ENCODE results near the gene C2orf72. TPM values are rescaled to one million over a fixed set of nuclear protein-coding genes. Genes with fewer than 3 reads are reported as not detected.
A peak's percentile ranks its signal among the peaks of the same experiment; 100 is the strongest.

Gene C2orf72
- not detected in 2 replicates for total RNA-seq

GRCh38 chr2:231037202-231037730 is at the start of gene C2orf72:
TSS of gene C2orf72 (plus strand) at chr2:231037523. CDS start at chr2:231037566, 43 bp downstream.
- POLR2A ChIA-PET, result no interaction called here
- ATAC-seq (ENCODE audit: low read depth) (no peak), DNase-seq (no peak)
- Mint-ChIP-seq H3K9me3 (no peaks in the 10 kb centered on the region), H3K4me1 (peaks cover 14% of the 10 kb centered on the region), H3K36me3 (ENCODE audit: low read depth) (no peaks in the 10 kb centered on the region), H3K27me3 (peaks cover 49% of the 10 kb centered on the region), H3K4me3 (peak within 1 kb of the TSS; percentile 15), H3K27ac (no peak within 1 kb of the TSS)
- CTCF ChIA-PET, result no interaction called here
- no peak for TF ChIP-seq CTCF (IDR thresholded peaks at IDR 0.05)
- intact Hi-C loops (cut with micrococcal nuclease), result no loop called here

- intact Hi-C loops (cut with micrococcal nuclease), result no loop called here
- Mint-ChIP-seq H3K36me3 (ENCODE audit: low read depth) (no peaks in the 10 kb centered on the region), H3K27ac (no peak overlapping the region), H3K9me3 (no peaks in the 10 kb centered on the region), H3K4me3 (no peak overlapping the region), H3K27me3 (peaks cover 29% of the 10 kb centered on the region), H3K4me1 (peaks cover 12% of the 10 kb centered on the region)
- POLR2A ChIA-PET, result no interaction called here
- DNase-seq (no peak), ATAC-seq (ENCODE audit: low read depth) (no peak)
- no peak for TF ChIP-seq CTCF (IDR thresholded peaks at IDR 0.05)
- CTCF ChIA-PET, result interaction anchor here (7.6 kb wide), 1 partner anchor 167 kb away, joined by 150 read pairs; no protein-coding TSS in a partner anchor
Measured at GRCh38 chr2:230989731-230990130, 47.6 kb upstream of the C2orf72 start.

- Mint-ChIP-seq H3K36me3 (ENCODE audit: low read depth) (no peaks in the 10 kb centered on the region), H3K27me3 (peaks cover 32% of the 10 kb centered on the region), H3K9me3 (no peaks in the 10 kb centered on the region), H3K4me1 (peaks cover 7% of the 10 kb centered on the region), H3K27ac (no peak overlapping the region), H3K4me3 (no peak overlapping the region)
- DNase-seq, result no peak
- ATAC-seq (ENCODE audit: low read depth), result no peak
- no peak for TF ChIP-seq CTCF (IDR thresholded peaks at IDR 0.05)
- POLR2A ChIA-PET, result no interaction called here
- intact Hi-C loops (cut with micrococcal nuclease), result no loop called here
- CTCF ChIA-PET, result interaction anchor here (7.6 kb wide), 1 partner anchor 168 kb away, joined by 150 read pairs; no protein-coding TSS in a partner anchor
Measured at GRCh38 chr2:230990131-230990898, 47.0 kb upstream of the C2orf72 start.

- CTCF ChIA-PET, result no interaction called here
- peaks cover 35% of the 10 kb centered on the region for H3K27me3 Mint-ChIP-seq
Measured at GRCh38 chr2:230990899-230991150, 46.5 kb upstream of the C2orf72 start.

More at GRCh38 chr2:230990899-230991150, 46.5 kb upstream of the C2orf72 start:
- no peak for ATAC-seq (ENCODE audit: low read depth)
- no peak for TF ChIP-seq CTCF (IDR thresholded peaks at IDR 0.05)
- no peak for DNase-seq
- Mint-ChIP-seq H3K27ac (no peak overlapping the region), H3K4me3 (no peak overlapping the region), H3K36me3 (ENCODE audit: low read depth) (no peaks in the 10 kb centered on the region), H3K4me1 (peaks cover 7% of the 10 kb centered on the region), H3K9me3 (no peaks in the 10 kb centered on the region)
- intact Hi-C loops (cut with micrococcal nuclease), result no loop called here
- POLR2A ChIA-PET, result no interaction called here

Measured in activated B cell treated with CpG ODN at 0.5 μM for 24 hours (primary cell).